ENCODE measurements around the gene WASHC1. TPM values are rescaled to one million over a fixed set of nuclear protein-coding genes. Genes with fewer than 3 reads are reported as not detected.

WASHC1 gene
- total RNA-seq, 6 experiments from 2014 or later: 5.8 to 8.9 (median 7.4) TPM

Other genes starting within 250 kb of the WASHC1 start
- gene FOXD4, start 89.0 kb upstream of the WASHC1 start, total RNA-seq (2021; fragmentation: NEBNext Ultra II Directional; extraction: Animal tissue kit (Norgen Biotek cat#: 25700)): 1 to 10 TPM in 1 of 6 experiments, under 1 TPM in 5; 0.34 to 1.1 (median 0.39) TPM
- 10 to 100 TPM; 20.1 to 27.7 (median 24.6) TPM for gene ZNG1A, start 149.6 kb upstream of the WASHC1 start, total RNA-seq (2021; fragmentation: NEBNext Ultra II Directional; extraction: Animal tissue kit (Norgen Biotek cat#: 25700))
- gene DOCK8, start 185.4 kb upstream of the WASHC1 start, total RNA-seq (2021; fragmentation: NEBNext Ultra II Directional; extraction: Animal tissue kit (Norgen Biotek cat#: 25700)): under 1 TPM; 0.05 to 0.34 (median 0.20) TPM